Mesothelial cell of epicardium (in vitro differentiated cells): ENCODE measurements around the gene ABCD3. TPM values are rescaled to one million over a fixed set of nuclear protein-coding genes. Genes with fewer than 3 reads are reported as not detected.
"Not testable (repeated sequence)": the region's sequence is repeated elsewhere in the genome, so short reads cannot be mapped to it uniquely, and the experiment has no call there.

Experiments used
- DNase-seq, 2 experiments: peaks; one replicate each; pipeline ENCODE4 v3.0.0; 2021; ENCODE audit warnings: low spot score in 2 of 2; ENCODE audit not compliant: unreplicated experiment in 2 of 2
- H3K27ac Mint-ChIP-seq: 2 replicates; pipeline ENCODE4 v1.8.0; 2021; ENCODE audit warnings: mixed read lengths
- H3K27me3 Mint-ChIP-seq: 2 replicates; pipeline ENCODE4 v1.8.0; 2021; ENCODE audit warnings: low read depth, mixed read lengths
- H3K36me3 Mint-ChIP-seq: 2 replicates; pipeline ENCODE4 v1.8.0; 2021; ENCODE audit warnings: mixed read lengths
- H3K4me1 Mint-ChIP-seq: 2 replicates; pipeline ENCODE4 v1.8.0; 2021; ENCODE audit warnings: mixed read lengths
- H3K4me3 Mint-ChIP-seq: 2 replicates; pipeline ENCODE4 v1.8.0; 2021; ENCODE audit warnings: mild to moderate bottlenecking, moderate library complexity, mixed read lengths
- H3K9me3 Mint-ChIP-seq: 2 replicates; pipeline ENCODE4 v1.8.0; 2021; ENCODE audit warnings: mixed read lengths
- CTCF ChIP-seq: fragments of 200-600 bp; sonication (generic); IDR thresholded peaks from one replicate; pipeline ENCODE4 v1.5.0; 2021; ENCODE audit warnings: antibody characterized with exemption; ENCODE audit not compliant: unreplicated experiment
- total RNA-seq: library from RNA; stranded (reverse); gene quantifications from 3 replicates; pipeline ENCODE4 v1.2.1, GENCODE V29; 2021

The ABCD3 gene
- total RNA-seq, 1 donor from 2014 or later, result 38.2 TPM

- Mint-ChIP-seq H3K9me3 (peaks cover 10% of the 10 kb centered on the region), H3K4me3 (no peak overlapping the region), H3K36me3 (peaks cover 15% of the 10 kb centered on the region), H3K4me1 (peaks cover 18% of the 10 kb centered on the region), H3K27ac (no peak overlapping the region), H3K27me3 (no peaks in the 10 kb centered on the region)
- DNase-seq, result no peak
- no peak for TF ChIP-seq CTCF
Observed at GRCh38 chr1:94428441-94428840, 10.3 kb downstream of the ABCD3 start.

DNA sequence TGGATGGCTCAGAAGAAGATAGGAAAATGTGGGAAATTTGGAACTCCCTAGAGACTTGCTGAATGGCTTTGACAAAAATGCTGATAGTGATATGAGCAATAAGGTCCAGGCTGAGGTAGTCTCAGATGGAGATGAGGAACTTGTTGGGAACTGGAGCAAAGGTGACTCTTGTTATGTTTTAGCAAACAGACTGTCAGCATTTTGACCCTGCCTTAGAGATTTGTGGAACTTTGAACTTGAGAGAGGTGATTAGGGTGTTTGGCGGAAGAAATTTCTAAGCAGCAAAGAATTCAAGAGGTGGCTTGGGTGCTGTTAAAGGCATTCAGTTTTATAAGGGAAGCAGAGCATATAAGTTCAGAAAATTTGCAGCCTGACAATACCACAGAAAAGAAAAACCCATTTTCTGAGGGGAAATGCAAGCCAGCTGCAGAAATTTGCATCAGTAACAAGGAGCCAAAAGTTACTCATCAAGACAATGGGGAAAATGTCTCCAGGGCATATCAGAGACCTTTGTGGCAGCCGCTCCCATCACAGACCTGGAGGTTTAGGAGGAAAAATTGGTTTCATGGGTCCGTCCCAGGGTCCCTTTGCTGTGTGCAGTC, 10.8 kb downstream of the ABCD3 start:
- H3K27me3 Mint-ChIP-seq, DNase-seq, H3K27ac Mint-ChIP-seq, H3K4me3 Mint-ChIP-seq: not testable (repeated sequence)
- Mint-ChIP-seq H3K36me3 (peaks cover 17% of the 10 kb centered on the region), H3K4me1 (peaks cover 18% of the 10 kb centered on the region), H3K9me3 (peaks cover 10% of the 10 kb centered on the region)

GRCh38 chr1:94430066-94430465, 11.9 kb downstream of the ABCD3 start:
- not testable (repeated sequence) for DNase-seq, H3K27me3 Mint-ChIP-seq, H3K27ac Mint-ChIP-seq, H3K4me3 Mint-ChIP-seq
- H3K4me1 Mint-ChIP-seq, result peaks cover 18% of the 10 kb centered on the region
- H3K9me3 Mint-ChIP-seq, result peaks cover 10% of the 10 kb centered on the region
- peaks cover 17% of the 10 kb centered on the region for H3K36me3 Mint-ChIP-seq

DNA sequence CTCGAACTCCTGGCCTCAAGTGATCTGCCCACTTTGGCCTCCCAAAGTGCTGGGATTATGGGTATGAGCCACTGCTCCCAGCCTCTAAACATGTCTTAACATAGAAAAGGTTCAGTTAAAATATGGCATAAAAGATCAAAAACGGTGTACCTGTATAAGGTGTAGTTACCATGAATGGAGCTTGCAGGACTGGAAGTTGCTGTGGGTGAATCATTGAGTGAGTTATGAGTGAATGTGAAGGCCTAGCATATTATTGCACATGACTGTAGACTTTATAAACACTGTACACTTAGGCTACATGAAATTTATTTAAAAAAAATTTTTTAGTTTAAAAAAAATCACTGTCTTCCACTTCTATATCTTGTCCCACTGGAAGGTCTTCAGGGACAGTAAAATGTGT, 15.7 kb downstream of the ABCD3 start:
- Mint-ChIP-seq H3K4me3 (no peak overlapping the region), H3K4me1 (no peaks in the 10 kb centered on the region), H3K27me3 (no peaks in the 10 kb centered on the region), H3K27ac (no peak overlapping the region), H3K36me3 (peaks cover 37% of the 10 kb centered on the region), H3K9me3 (peaks cover 30% of the 10 kb centered on the region)
- no peak for DNase-seq
- TF ChIP-seq CTCF, result no peak

DNA sequence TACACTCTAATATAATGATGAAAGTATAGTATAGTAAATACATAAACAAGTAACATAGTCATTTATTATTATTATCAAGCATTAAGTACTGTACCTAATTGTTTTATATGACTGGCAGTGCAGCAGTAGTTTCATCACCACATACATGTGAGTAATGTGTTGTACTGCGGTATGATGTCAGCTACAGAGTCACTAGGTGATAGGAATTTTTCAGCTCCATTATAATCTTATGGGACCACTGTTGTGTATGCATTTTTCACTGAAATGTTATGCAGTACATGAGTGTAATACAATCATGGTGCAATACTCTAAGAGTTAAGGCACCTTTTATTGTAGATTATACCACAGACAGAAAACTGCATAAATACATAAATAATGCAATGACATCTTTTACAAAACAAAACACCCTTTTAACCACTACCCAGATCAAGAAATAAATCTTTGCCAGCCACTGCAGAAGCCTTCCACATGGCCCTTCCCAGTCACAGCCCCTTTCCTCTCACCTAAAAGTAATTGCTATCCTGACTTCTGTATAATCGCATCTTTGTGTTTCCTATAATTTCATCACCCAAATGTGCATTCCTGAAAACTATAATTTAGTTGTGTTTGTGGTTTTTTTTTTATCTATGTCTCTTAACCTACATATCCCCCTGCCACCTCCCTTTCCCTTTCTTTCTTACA, 16.3 kb downstream of the ABCD3 start:
- no peak for DNase-seq
- TF ChIP-seq CTCF, result no peak
- Mint-ChIP-seq H3K9me3 (peaks cover 27% of the 10 kb centered on the region), H3K36me3 (peaks cover 38% of the 10 kb centered on the region), H3K27me3 (no peaks in the 10 kb centered on the region), H3K4me3 (no peak overlapping the region), H3K4me1 (no peaks in the 10 kb centered on the region), H3K27ac (no peak overlapping the region)

DNA sequence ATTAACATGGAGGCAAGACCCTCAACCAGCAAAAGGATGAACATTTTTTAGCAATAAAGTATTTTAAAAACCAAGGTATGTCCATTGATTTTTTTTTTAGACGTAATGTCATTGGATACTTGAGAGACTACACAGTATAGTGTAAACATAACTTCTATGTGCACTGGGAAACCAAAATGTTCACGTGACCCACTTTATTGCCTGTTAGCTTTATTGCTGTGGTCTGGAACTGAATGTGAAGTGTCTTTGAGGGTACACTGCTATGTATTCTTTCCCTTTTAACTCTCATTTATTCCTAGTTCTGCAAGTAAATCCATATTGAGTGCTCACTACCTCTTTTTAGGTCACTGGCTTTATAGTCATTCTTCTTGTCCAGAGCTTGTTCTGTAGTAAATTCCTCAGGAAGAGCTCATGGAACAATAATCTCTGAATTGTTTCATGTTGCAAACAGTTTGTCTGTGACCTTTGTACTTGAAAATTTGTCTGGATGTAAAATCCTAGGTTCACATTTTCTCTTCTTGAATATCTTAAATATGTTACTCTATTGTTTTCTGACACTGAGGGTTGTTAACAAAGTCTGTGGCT, 20.6 kb downstream of the ABCD3 start:
- no peak for TF ChIP-seq CTCF
- Mint-ChIP-seq H3K27ac (no peak overlapping the region), H3K9me3 (peaks cover 56% of the 10 kb centered on the region), H3K4me3 (no peak overlapping the region), H3K27me3 (no peaks in the 10 kb centered on the region), H3K36me3 (peaks cover 56% of the 10 kb centered on the region), H3K4me1 (no peaks in the 10 kb centered on the region)
- no peak for DNase-seq
